Measurements from ENCODE around the gene SLC7A4. TPM values are rescaled to one million over a fixed set of nuclear protein-coding genes. Genes with fewer than 3 reads are reported as not detected.
"Not testable (repeated sequence)": the region's sequence is repeated elsewhere in the genome, so short reads cannot be mapped to it uniquely, and the experiment has no call there.

SLC7A4 gene
- total and polyA plus RNA-seq, 2 donors: 0.19 to 0.37 TPM

DNA sequence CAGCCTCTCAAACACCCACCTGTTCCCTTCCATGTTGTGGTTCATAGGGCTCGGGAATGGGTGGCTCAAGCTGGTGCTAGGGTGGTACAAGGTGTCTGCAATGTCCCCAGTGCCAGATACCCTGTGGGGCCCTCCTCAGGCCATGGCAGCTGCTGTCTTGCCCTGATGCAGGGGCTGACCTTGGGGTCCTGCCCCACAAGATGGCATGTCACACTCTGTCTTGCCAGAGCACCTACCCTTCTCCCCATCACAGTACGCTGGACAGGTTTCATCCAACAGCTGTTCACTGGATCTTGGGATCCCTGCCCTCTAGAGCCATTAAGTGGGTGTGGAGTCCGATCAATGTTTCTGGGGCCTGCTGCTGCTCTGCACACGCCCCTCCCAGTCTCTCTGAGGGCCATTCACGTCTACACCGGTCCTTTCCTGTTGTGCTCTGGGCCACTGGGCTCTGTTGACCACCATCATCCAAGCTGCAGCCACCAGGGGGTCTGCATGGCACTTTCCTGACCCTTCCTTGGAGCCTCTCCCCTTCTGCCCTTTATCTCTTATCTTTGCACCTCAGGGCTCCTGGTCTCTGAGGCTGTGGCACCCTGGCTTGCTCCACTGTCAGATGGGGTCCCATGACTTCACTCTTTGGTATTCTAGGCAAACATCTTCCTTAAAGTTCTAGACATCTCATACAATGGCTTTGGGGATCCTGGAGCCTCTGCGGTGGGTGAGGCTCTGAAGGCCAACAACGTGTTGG lies 20.5 kb upstream of the SLC7A4 start:
- H3K4me1 ChIP-seq (ENCODE audit: control insufficient read depth in 2 of 2, insufficient read depth in 2 of 2, low read length in 2 of 2): peaks cover 3 to 24% of the 10 kb centered on the region in 2 donors
- whole genome bisulfite sequencing: 96% methylated on average over 8 of the region's 8 CpGs
- no peak overlapping the region for H3K27ac ChIP-seq (ENCODE audit: low read depth in 1 of 2, low read length in 1 of 2)
- no peak overlapping the region for H3K4me3 ChIP-seq (ENCODE audit: low read length in 2 of 2)
- no peak for DNase-seq (ENCODE audit: low read depth in 6 of 9, low spot score in 9 of 9)
- no peaks in the 10 kb centered on the region for H3K9me3 ChIP-seq (ENCODE audit: control insufficient read depth in 2 of 2, insufficient read depth in 1 of 2, low read length in 1 of 2)
- H3K27me3 ChIP-seq (ENCODE audit: control insufficient read depth in 2 of 2, insufficient read depth in 1 of 2, low read length in 1 of 2): peaks cover 0 to 6% of the 10 kb centered on the region in 2 donors
- no peaks in the 10 kb centered on the region for H3K36me3 ChIP-seq (ENCODE audit: control insufficient read depth in 2 of 2, insufficient read depth in 2 of 2, low read length in 1 of 2)

DNA sequence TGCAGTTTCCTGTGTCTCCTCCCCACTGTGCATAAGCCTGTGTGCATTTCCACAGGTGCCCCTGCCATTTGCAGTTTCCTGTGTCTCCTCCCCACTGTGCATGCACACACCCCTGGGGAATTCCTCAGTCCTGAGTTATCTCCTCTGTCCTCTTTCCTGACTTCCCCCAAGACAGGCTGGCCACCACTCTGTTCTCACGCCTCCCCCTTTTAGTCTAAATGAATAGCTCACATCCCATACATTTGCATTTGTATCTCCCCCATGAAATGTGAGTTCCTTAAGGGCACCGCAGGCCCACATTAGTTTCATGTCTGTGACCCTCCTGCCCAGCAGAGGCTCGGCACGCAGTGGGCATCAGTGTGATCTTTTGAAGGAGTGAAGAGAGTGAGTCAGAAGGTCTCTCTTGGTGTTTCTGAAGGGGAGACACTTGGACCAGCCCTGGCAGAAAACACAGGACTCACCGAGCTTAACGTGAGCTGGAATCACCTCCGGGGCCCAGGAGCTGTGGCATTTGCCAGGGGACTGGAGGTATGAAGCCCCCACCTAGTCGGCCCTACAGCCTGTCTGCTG lies 19.6 kb upstream of the SLC7A4 start:
- WGBS: 91% methylated on average over 8 of the region's 8 CpGs
- no peaks in the 10 kb centered on the region for H3K36me3 ChIP-seq (ENCODE audit: control insufficient read depth in 2 of 2, insufficient read depth in 2 of 2, low read length in 1 of 2)
- peaks cover 0 to 15% of the 10 kb centered on the region in 2 donors for H3K27me3 ChIP-seq (ENCODE audit: control insufficient read depth in 2 of 2, insufficient read depth in 1 of 2, low read length in 1 of 2)
- H3K9me3 ChIP-seq (ENCODE audit: control insufficient read depth in 2 of 2, insufficient read depth in 1 of 2, low read length in 1 of 2): no peaks in the 10 kb centered on the region
- H3K4me1 ChIP-seq (ENCODE audit: control insufficient read depth in 2 of 2, insufficient read depth in 2 of 2, low read length in 2 of 2): peaks cover 3 to 24% of the 10 kb centered on the region in 2 donors
- H3K4me3 ChIP-seq (ENCODE audit: low read length in 2 of 2): no peak overlapping the region
- DNase-seq (ENCODE audit: low read depth in 6 of 9, low spot score in 9 of 9): peak in 1 of 9 donors; percentile 45
- no peak overlapping the region for H3K27ac ChIP-seq (ENCODE audit: low read depth in 1 of 2, low read length in 1 of 2)

DNA sequence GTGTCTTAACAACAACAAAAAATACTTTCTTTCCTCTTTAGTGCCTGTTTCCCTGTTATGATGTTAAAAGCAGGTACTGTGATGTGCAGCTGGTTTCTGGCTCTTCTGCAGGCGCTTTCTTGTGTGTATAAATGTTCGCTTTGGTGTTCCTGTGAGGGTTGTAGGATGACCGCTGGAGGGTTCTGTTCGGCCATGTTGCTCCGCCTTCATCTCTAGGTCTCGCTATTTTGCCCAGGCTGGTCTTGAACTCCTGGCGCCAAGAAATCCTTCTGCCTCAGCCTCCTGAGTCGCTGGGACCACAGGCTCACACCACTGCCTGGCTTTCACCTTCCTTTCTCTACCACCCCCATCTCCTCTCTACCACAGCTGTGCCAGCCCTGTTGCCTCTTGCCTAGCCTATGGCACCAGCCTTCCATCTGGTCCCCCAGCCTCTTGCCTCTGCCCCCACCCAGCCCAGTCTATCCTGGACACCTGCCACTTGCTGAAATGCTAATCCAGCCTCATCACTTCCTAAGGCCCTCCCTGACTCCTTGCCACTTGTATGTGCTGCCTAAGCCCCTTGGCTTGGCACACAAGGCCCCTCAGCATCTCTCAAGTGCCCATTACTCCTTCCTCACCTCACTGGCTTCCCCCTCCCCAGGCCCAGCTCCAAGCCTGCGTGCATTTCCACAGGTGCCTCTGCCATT lies 18.9 kb upstream of the SLC7A4 start:
- Histone ChIP-seq H3K27me3 (ENCODE audit: control insufficient read depth in 2 of 2, insufficient read depth in 1 of 2, low read length in 1 of 2) (peaks cover under 1 to 16% of the 10 kb centered on the region in 2 donors), H3K9me3 (ENCODE audit: control insufficient read depth in 2 of 2, insufficient read depth in 1 of 2, low read length in 1 of 2) (no peaks in the 10 kb centered on the region), H3K4me3 (ENCODE audit: low read length in 2 of 2) (no peak overlapping the region), H3K4me1 (ENCODE audit: control insufficient read depth in 2 of 2, insufficient read depth in 2 of 2, low read length in 2 of 2) (peaks cover 3 to 24% of the 10 kb centered on the region in 2 donors), H3K27ac (ENCODE audit: low read depth in 1 of 2, low read length in 1 of 2) (peak overlapping the region in 1 of 2 donors; percentile 26), H3K36me3 (ENCODE audit: control insufficient read depth in 2 of 2, insufficient read depth in 2 of 2, low read length in 1 of 2) (no peaks in the 10 kb centered on the region)
- WGBS: 83% methylated on average over 9 of the region's 9 CpGs
- DNase-seq (ENCODE audit: low read depth in 6 of 9, low spot score in 9 of 9): no peak

DNA sequence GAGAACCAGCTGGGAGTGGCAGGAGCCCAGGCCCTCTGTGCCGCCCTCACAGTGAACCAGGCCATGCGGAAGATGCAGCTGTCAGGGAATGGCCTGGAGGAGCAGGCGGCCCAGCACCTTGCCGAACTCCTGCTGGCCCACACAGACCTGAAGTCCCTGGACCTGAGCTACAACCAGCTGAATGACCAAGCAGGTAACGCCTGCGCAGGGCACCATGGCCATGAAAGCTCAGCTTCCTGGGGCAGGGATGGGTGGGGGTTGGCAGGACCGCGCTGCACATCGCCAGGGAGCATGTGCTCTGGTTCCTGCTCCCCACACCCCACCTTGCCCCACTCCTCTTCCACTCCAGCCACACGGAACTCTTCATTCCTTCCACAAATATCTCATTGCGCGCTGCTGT lies 16.6 kb upstream of the SLC7A4 start:
- not testable (repeated sequence) for H3K36me3 ChIP-seq (ENCODE audit: control insufficient read depth in 2 of 2, insufficient read depth in 2 of 2, low read length in 1 of 2); H3K27ac ChIP-seq (ENCODE audit: low read depth in 1 of 2, low read length in 1 of 2); DNase-seq (ENCODE audit: low read depth in 6 of 9, low spot score in 9 of 9); H3K9me3 ChIP-seq (ENCODE audit: control insufficient read depth in 2 of 2, insufficient read depth in 1 of 2, low read length in 1 of 2); H3K4me3 ChIP-seq (ENCODE audit: low read length in 2 of 2)
- WGBS: over 99% methylated on average over 7 of the region's 12 CpGs
- H3K27me3 ChIP-seq (ENCODE audit: control insufficient read depth in 2 of 2, insufficient read depth in 1 of 2, low read length in 1 of 2): peaks cover 7 to 39% of the 10 kb centered on the region in 2 donors
- H3K4me1 ChIP-seq (ENCODE audit: control insufficient read depth in 2 of 2, insufficient read depth in 2 of 2, low read length in 2 of 2): peaks cover 0 to 21% of the 10 kb centered on the region in 2 donors

DNA sequence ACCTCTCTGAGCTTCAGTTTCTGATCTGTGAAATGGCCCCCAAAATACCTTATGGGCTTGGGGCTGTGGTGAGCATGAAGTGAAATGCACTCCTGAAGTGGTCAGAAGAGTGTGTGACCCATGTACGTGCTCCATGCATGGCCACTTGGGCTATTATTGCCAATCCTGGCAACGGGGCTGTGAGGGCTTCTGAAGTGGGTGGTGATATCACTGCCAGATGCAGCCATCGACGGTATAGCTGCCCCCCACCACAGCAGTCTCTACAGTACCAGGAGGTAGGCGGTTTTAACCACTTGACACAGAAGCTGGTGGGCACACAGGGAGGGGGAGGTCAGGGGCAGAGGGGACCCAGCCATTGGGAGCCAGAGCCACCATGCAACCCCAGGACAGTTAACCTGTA lies 16.1 kb upstream of the SLC7A4 start:
- peaks cover 0 to 21% of the 10 kb centered on the region in 2 donors for H3K4me1 ChIP-seq (ENCODE audit: control insufficient read depth in 2 of 2, insufficient read depth in 2 of 2, low read length in 2 of 2)
- H3K27me3 ChIP-seq (ENCODE audit: control insufficient read depth in 2 of 2, insufficient read depth in 1 of 2, low read length in 1 of 2): peaks cover 7 to 44% of the 10 kb centered on the region in 2 donors
- not testable (repeated sequence) for H3K27ac ChIP-seq (ENCODE audit: low read depth in 1 of 2, low read length in 1 of 2); H3K9me3 ChIP-seq (ENCODE audit: control insufficient read depth in 2 of 2, insufficient read depth in 1 of 2, low read length in 1 of 2); H3K36me3 ChIP-seq (ENCODE audit: control insufficient read depth in 2 of 2, insufficient read depth in 2 of 2, low read length in 1 of 2); DNase-seq (ENCODE audit: low read depth in 6 of 9, low spot score in 9 of 9); H3K4me3 ChIP-seq (ENCODE audit: low read length in 2 of 2)
- WGBS: 89% methylated on average over 5 of the region's 5 CpGs

DNA sequence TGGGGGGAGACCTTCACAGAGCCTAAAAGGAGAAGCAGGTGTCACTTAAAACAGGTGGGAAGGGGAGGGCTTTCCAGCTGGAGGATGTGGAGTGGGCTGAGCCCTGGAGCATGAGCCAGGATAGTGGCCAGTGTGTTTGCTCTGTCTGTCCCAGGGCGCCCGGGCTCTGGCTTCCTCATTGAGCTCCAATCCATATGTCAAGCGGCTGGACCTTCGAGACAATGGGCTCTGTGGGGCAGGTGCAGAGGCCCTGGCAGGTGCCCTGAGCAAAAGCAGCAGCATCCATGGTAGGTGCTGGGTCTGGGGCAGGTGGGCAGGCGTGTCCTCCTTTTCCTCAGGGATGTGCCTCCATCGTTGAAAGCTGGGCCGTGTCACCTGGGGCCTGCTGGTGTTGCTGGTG lies 15.4 kb upstream of the SLC7A4 start:
- no peak for DNase-seq (ENCODE audit: low read depth in 6 of 9, low spot score in 9 of 9)
- 93% methylated on average over 7 of the region's 7 CpGs for WGBS

DNA sequence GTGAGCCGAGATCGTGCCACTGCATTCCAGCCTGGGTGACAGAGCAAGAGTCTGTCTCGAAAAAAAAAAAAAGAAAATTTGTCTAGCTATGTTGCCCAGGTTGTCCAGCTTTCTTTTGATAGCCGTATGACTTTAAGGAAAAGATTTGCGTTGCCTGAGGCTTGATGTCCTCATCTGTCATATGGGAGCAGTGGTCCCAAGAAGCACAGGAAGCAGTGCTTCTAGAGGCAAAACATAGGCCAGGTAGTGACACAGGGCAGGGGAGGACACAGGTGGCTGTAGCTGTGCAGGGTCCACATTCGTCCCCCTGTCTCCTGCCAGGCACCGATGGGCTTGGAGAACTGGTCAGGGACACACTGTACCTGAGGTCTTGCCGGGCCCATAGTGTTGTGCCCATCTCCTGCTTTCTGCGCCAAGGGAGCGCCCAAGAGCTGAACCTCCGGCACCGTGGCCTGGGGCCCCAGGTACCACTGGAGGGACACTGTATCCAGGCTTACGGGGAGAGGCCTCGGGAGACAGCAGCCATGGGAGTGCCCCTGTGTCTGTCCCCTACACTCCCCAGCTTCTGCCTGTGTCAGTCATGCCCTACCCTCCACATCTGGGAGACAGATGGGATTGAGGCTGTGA lies 14.8 kb upstream of the SLC7A4 start:
- Histone ChIP-seq H3K4me3 (ENCODE audit: low read length in 2 of 2) (no peak overlapping the region), H3K27ac (ENCODE audit: low read depth in 1 of 2, low read length in 1 of 2) (no peak overlapping the region), H3K9me3 (ENCODE audit: control insufficient read depth in 2 of 2, insufficient read depth in 1 of 2, low read length in 1 of 2) (no peaks in the 10 kb centered on the region), H3K27me3 (ENCODE audit: control insufficient read depth in 2 of 2, insufficient read depth in 1 of 2, low read length in 1 of 2) (peaks cover 7 to 50% of the 10 kb centered on the region in 2 donors), H3K4me1 (ENCODE audit: control insufficient read depth in 2 of 2, insufficient read depth in 2 of 2, low read length in 2 of 2) (peaks cover 0 to 21% of the 10 kb centered on the region in 2 donors), H3K36me3 (ENCODE audit: control insufficient read depth in 2 of 2, insufficient read depth in 2 of 2, low read length in 1 of 2) (no peaks in the 10 kb centered on the region)
- 94% methylated on average over 14 of the region's 14 CpGs for WGBS
- no peak for DNase-seq (ENCODE audit: low read depth in 6 of 9, low spot score in 9 of 9)

More for the DNA sequence above, 15.4 kb upstream of the SLC7A4 start:
- H3K9me3 ChIP-seq (ENCODE audit: control insufficient read depth in 2 of 2, insufficient read depth in 1 of 2, low read length in 1 of 2): no peaks in the 10 kb centered on the region
- H3K27me3 ChIP-seq (ENCODE audit: control insufficient read depth in 2 of 2, insufficient read depth in 1 of 2, low read length in 1 of 2): peaks cover 7 to 50% of the 10 kb centered on the region in 2 donors
- no peak overlapping the region for H3K27ac ChIP-seq (ENCODE audit: low read depth in 1 of 2, low read length in 1 of 2)
- no peak overlapping the region for H3K4me3 ChIP-seq (ENCODE audit: low read length in 2 of 2)
- peaks cover 0 to 21% of the 10 kb centered on the region in 2 donors for H3K4me1 ChIP-seq (ENCODE audit: control insufficient read depth in 2 of 2, insufficient read depth in 2 of 2, low read length in 2 of 2)
- no peaks in the 10 kb centered on the region for H3K36me3 ChIP-seq (ENCODE audit: control insufficient read depth in 2 of 2, insufficient read depth in 2 of 2, low read length in 1 of 2)

DNA sequence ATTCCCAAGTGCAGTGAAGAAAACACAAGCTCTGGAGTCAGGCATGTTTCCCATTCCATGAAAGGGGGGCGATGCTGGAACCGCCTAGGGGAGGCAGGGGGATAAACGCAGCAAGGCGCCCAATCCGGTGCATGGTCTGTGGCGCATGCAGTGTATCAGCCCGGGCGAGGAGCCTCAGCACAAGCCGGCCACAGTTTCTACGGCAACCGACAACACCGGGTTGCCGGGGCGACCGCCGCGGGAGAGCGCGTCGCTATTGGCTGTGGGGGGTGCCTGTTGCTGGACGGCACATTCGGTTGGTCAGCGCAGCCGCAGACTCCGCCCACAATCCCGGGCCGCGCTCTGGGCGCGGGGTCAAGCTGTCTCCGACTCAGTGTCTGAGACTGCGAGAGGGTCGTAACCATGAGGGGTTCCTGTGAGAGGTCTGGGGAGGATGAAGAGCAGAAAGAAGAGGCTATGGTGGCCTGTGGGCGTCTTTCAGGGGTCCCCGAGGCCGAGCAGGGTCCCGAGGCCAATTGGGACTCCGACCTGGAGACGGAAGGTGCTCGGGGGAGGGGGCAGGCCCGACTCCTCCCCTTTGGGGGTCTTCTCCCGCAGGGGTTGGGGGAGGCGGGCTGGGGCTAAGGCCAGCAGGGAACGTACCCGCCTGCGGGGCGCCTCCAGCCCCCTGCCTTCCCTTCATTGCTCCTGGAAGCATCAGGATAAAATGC lies 13.4 kb upstream of the SLC7A4 start, which contains the start of gene LRRC74B:
LRRC74B (plus strand) TSS at position 362 of the 710 bp plus-strand sequence; CDS start at position 403, 41 bp downstream.
- H3K27me3 ChIP-seq (ENCODE audit: control insufficient read depth in 2 of 2, insufficient read depth in 1 of 2, low read length in 1 of 2): peaks cover 7 to 53% of the 10 kb centered on the region in 2 donors
- 12% methylated on average over 47 of the region's 47 CpGs for WGBS
- no peak within 1 kb of the TSS for H3K27ac ChIP-seq (ENCODE audit: low read depth in 1 of 2, low read length in 1 of 2)
- no peaks in the 10 kb centered on the region for H3K9me3 ChIP-seq (ENCODE audit: control insufficient read depth in 2 of 2, insufficient read depth in 1 of 2, low read length in 1 of 2)
- H3K4me3 ChIP-seq (ENCODE audit: low read length in 2 of 2): no peak within 1 kb of the TSS
- H3K4me1 ChIP-seq (ENCODE audit: control insufficient read depth in 2 of 2, insufficient read depth in 2 of 2, low read length in 2 of 2): peaks cover 0 to 11% of the 10 kb centered on the region in 2 donors
- H3K36me3 ChIP-seq (ENCODE audit: control insufficient read depth in 2 of 2, insufficient read depth in 2 of 2, low read length in 1 of 2): no peaks in the 10 kb centered on the region
- DNase-seq (ENCODE audit: low read depth in 6 of 9, low spot score in 9 of 9): peak in 5 of 9 donors; percentile 32 to 70 (median 61)

Measured in thymus (tissue), 11 donors.